Stimulated activated CD8-positive, alpha-beta memory T cell treated with anti-CD3 and anti-CD28 coated beads, Interleukin-7, amount 100 ng/mL, for 24 hours (primary cell): Measurements from ENCODE around the gene MTRF1L.

Source experiments
- DNase-seq: peaks from one replicate; pipeline ENCODE4 v3.0.0-alpha.2; 2020; ENCODE audit warnings: low read depth

MTRF1L gene

GRCh38 chr6:153002613-153003365, at the start of gene MTRF1L:
TSS of gene MTRF1L (minus strand) at chr6:153002709. CDS start at chr6:153002685, 24 bp downstream.
- DNase-seq, result peak; percentile 80

- DNase-seq, result no peak
Measured at GRCh38 chr6:153051801-153052200, 49.3 kb upstream of the MTRF1L start.

GRCh38 chr6:153048631-153049030, 46.1 kb upstream of the MTRF1L start:
- no peak for DNase-seq

- no peak for DNase-seq
Measured at GRCh38 chr6:153047386-153047785, 44.9 kb upstream of the MTRF1L start.

- no peak for DNase-seq
Measured at GRCh38 chr6:153045271-153045670, 42.8 kb upstream of the MTRF1L start.

- DNase-seq, result no peak
Measured at GRCh38 chr6:153044295-153044694, 41.8 kb upstream of the MTRF1L start.

- DNase-seq, result no peak
Measured at GRCh38 chr6:153043719-153044118, 41.2 kb upstream of the MTRF1L start.

- no peak for DNase-seq
Measured at GRCh38 chr6:153038378-153039057, 36.0 kb upstream of the MTRF1L start.

GRCh38 chr6:153034139-153034538, 31.6 kb upstream of the MTRF1L start:
- no peak for DNase-seq

- DNase-seq, result no peak
Measured at GRCh38 chr6:153032255-153032882, 29.9 kb upstream of the MTRF1L start.

GRCh38 chr6:153031335-153031955, 28.9 kb upstream of the MTRF1L start:
- no peak for DNase-seq

- no peak for DNase-seq
Measured at GRCh38 chr6:153028963-153029362, 26.5 kb upstream of the MTRF1L start.

- DNase-seq, result no peak
Measured at GRCh38 chr6:153028286-153028685, 25.8 kb upstream of the MTRF1L start.

GRCh38 chr6:153027480-153027879, 25.0 kb upstream of the MTRF1L start:
- DNase-seq, result no peak

GRCh38 chr6:153024709-153025017, 22.2 kb upstream of the MTRF1L start:
- no peak for DNase-seq

GRCh38 chr6:153023977-153024708, 21.6 kb upstream of the MTRF1L start:
- no peak for DNase-seq

- DNase-seq, result no peak
Measured at GRCh38 chr6:153018355-153018754, 15.8 kb upstream of the MTRF1L start.

GRCh38 chr6:153016846-153017245, 14.3 kb upstream of the MTRF1L start:
- no peak for DNase-seq

GRCh38 chr6:153015094-153015640, 12.7 kb upstream of the MTRF1L start:
- DNase-seq, result no peak

GRCh38 chr6:153013438-153013837, 10.9 kb upstream of the MTRF1L start:
- DNase-seq, result no peak

GRCh38 chr6:153012856-153013255, 10.3 kb upstream of the MTRF1L start:
- DNase-seq, result no peak

GRCh38 chr6:153003366-153003690, 819 bp upstream of the MTRF1L start:
- no peak for DNase-seq
